ENCODE data around the gene LIPH. TPM values are rescaled to one million over a fixed set of nuclear protein-coding genes. Genes with fewer than 3 reads are reported as not detected.
A peak's percentile ranks its signal among the peaks of the same experiment; 100 is the strongest.

Gene LIPH
- total and polyA plus RNA-seq, 2 of the 8 experiments (the other 6 are each of a cell fraction or from before 2014, with no cell fraction given), result 0.08 TPM; not detected in 1

GRCh38 chr3:185498503-185499396 lies 53.6 kb downstream of the LIPH start, which contains the start of gene TMEM41A (continued):
- TF ChIP-seq POU5F1 (IDR thresholded peaks at IDR 0.05; ENCODE audit: low read depth, low read length), result no peak
- TF ChIP-seq TAF1 (IDR thresholded peaks at IDR 0.05; ENCODE audit: low read depth, low read length), result peak; percentile 98
- TF ChIP-seq BACH1 (IDR thresholded peaks at IDR 0.05; ENCODE audit: low read length), result no peak
- TF ChIP-seq GTF2F1 (IDR thresholded peaks at IDR 0.05; ENCODE audit: borderline replicate concordance, low read depth, low read length), result peak; percentile 84
- TF ChIP-seq MAFK (IDR thresholded peaks at IDR 0.05; ENCODE audit: low read depth, low read length), result no peak
- TF ChIP-seq RAD21 (IDR thresholded peaks at IDR 0.05 in 1 of 2, conservative IDR thresholded peaks at IDR 0.05 in 1 of 2; ENCODE audit: low read depth in 2 of 2, low read length in 2 of 2), result peak; percentile 9 to 36; a peak in 3 of 4 replicates
- peak; percentile 85 for TF ChIP-seq MAX (IDR thresholded peaks at IDR 0.05)
- TF ChIP-seq KDM4A (IDR thresholded peaks at IDR 0.05; ENCODE audit: low read depth, low read length, severe bottlenecking), result peak; percentile 95
- peak; percentile 93; the same call in 1 of the 2 replicates for TF ChIP-seq RBBP5 (IDR thresholded peaks at IDR 0.05; ENCODE audit: borderline replicate concordance, low read depth, low read length)
- peak; percentile 91 for TF ChIP-seq POLR2AphosphoS5 (IDR thresholded peaks at IDR 0.05; ENCODE audit: low read depth, low read length)
- TF ChIP-seq JUND (IDR thresholded peaks at IDR 0.05; ENCODE audit: low read length), result peak; percentile 64; the same call in 1 of the 2 replicates
- no peak for TF ChIP-seq RNF2 (IDR thresholded peaks at IDR 0.05; ENCODE audit: borderline replicate concordance, low read depth, low read length, missing control alignments, poor library complexity, severe bottlenecking)
- TF ChIP-seq CBX8 (IDR thresholded peaks at IDR 0.05; ENCODE audit: borderline replicate concordance, low read depth, low read length), result no peak

All from H1 (cell line).